IPS DF 4.7 (cell line): ENCODE data around the gene CNOT8.
"Not testable (repeated sequence)": the region's sequence is repeated elsewhere in the genome, so short reads cannot be mapped to it uniquely, and the experiment has no call there.

ENCODE experiments used
- DNase-seq: peaks from one replicate; pipeline ENCODE4 v3.0.0-alpha.2; 2013; ENCODE audit warnings: low spot score; ENCODE audit errors: extremely low read depth

CNOT8 gene

GRCh38 chr5:154863291-154864080 lies 5.1 kb downstream of the CNOT8 start:
- DNase-seq: no peak

GRCh38 chr5:154865466-154866184 lies 7.2 kb downstream of the CNOT8 start:
- no peak for DNase-seq

GRCh38 chr5:154866841-154867240 lies 8.4 kb downstream of the CNOT8 start:
- DNase-seq: no peak

GRCh38 chr5:154868702-154869101 lies 10.3 kb downstream of the CNOT8 start:
- no peak for DNase-seq

- DNase-seq: no peak
Observed at GRCh38 chr5:154871734-154872133, 13.3 kb downstream of the CNOT8 start.

- DNase-seq: no peak
Observed at GRCh38 chr5:154873791-154874331, 15.4 kb downstream of the CNOT8 start.

- no peak for DNase-seq
Observed at GRCh38 chr5:154878642-154879335, 20.4 kb downstream of the CNOT8 start.

GRCh38 chr5:154881986-154882385 lies 23.6 kb downstream of the CNOT8 start:
- no peak for DNase-seq

- no peak for DNase-seq
Observed at GRCh38 chr5:154884424-154884823, 26.0 kb downstream of the CNOT8 start.

GRCh38 chr5:154885439-154885838 lies 27.0 kb downstream of the CNOT8 start:
- DNase-seq: no peak

- DNase-seq: no peak
Observed at GRCh38 chr5:154892369-154892771, 33.9 kb downstream of the CNOT8 start.

- no peak for DNase-seq
Observed at GRCh38 chr5:154893381-154893780, 35.0 kb downstream of the CNOT8 start.

- no peak for DNase-seq
Observed at GRCh38 chr5:154895606-154896561, 37.5 kb downstream of the CNOT8 start.

- DNase-seq: no peak
Observed at GRCh38 chr5:154896562-154897165, 38.2 kb downstream of the CNOT8 start.

GRCh38 chr5:154898210-154898609 lies 39.8 kb downstream of the CNOT8 start:
- DNase-seq: no peak

- DNase-seq: no peak
Observed at GRCh38 chr5:154899151-154899816, 40.9 kb downstream of the CNOT8 start.

GRCh38 chr5:154900066-154900465 lies 41.6 kb downstream of the CNOT8 start:
- no peak for DNase-seq

GRCh38 chr5:154901276-154901675 lies 42.8 kb downstream of the CNOT8 start:
- no peak for DNase-seq

- DNase-seq: no peak
Observed at GRCh38 chr5:154901913-154902312, 43.5 kb downstream of the CNOT8 start.

GRCh38 chr5:154905601-154906000 lies 47.2 kb downstream of the CNOT8 start:
- DNase-seq: not testable (repeated sequence)
